DND-41 (cell line): ENCODE results near the gene APBB2.

ENCODE experiments used
- ATAC-seq: fragments of 200-7000 bp; cut with Tn5 transposase; 3 replicates; pipeline ENCODE4 v1.9.1; 2021; ENCODE audit warnings: low read depth; ENCODE audit not compliant: insufficient read depth
- DNase-seq: peaks from one replicate; pipeline ENCODE4 v3.0.0-alpha.2; 2020
- H2AFZ ChIP-seq: 2 replicates; pipeline ENCODE4 v1.6.0; 2012; ENCODE audit warnings: low read depth, low read length
- H3K27ac ChIP-seq: 2 replicates; pipeline ENCODE4 v1.5.1; 2012; ENCODE audit warnings: low read length, inconsistent platforms
- H3K27me3 ChIP-seq: fragments of 200-600 bp; sonication (generic); 2 replicates; pipeline ENCODE4 v1.6.0; 2012; ENCODE audit warnings: low read length, mild to moderate bottlenecking, inconsistent platforms; ENCODE audit not compliant: insufficient read depth, poor library complexity
- H3K36me3 ChIP-seq: 2 replicates; pipeline ENCODE4 v1.5.1; 2012; ENCODE audit warnings: low read length, inconsistent platforms; ENCODE audit not compliant: insufficient read depth
- H3K4me1 ChIP-seq: 2 replicates; pipeline ENCODE4 v1.5.1; 2012; ENCODE audit warnings: mild to moderate bottlenecking, low read length; ENCODE audit not compliant: insufficient read depth
- H3K4me2 ChIP-seq: 2 replicates; pipeline ENCODE4 v1.6.0; 2012; ENCODE audit warnings: mild to moderate bottlenecking, moderate library complexity, low read length, inconsistent platforms; ENCODE audit not compliant: insufficient read depth
- H3K4me3 ChIP-seq, 2 experiments: fragments of 200-600 bp in 1 of 2; shearing (Covaris generic) in 1 of 2; 2 replicates each; pipeline ENCODE4 v1.5.1; 2012 to 2016; ENCODE audit warnings: inconsistent platforms in 2 of 2, low read length in 2 of 2, mild to moderate bottlenecking in 2 of 2, low read depth in 1 of 2, moderate library complexity in 1 of 2
- H3K79me2 ChIP-seq: 2 replicates; pipeline ENCODE4 v1.6.0; 2012; ENCODE audit warnings: low read length, inconsistent platforms; ENCODE audit not compliant: insufficient read depth
- H3K9ac ChIP-seq: 2 replicates; pipeline ENCODE4 v1.6.0; 2012; ENCODE audit warnings: low read depth, mild to moderate bottlenecking, inconsistent platforms, low read length, moderate library complexity
- H3K9me3 ChIP-seq: 2 replicates; pipeline ENCODE4 v1.5.1; 2012; ENCODE audit warnings: low read length, moderate library complexity, mild to moderate bottlenecking, inconsistent platforms; ENCODE audit not compliant: insufficient read depth, severe bottlenecking
- H4K20me1 ChIP-seq: 2 replicates; pipeline ENCODE4 v1.6.0; 2012; ENCODE audit warnings: low read length; ENCODE audit not compliant: insufficient read depth
- EZH2 ChIP-seq: IDR thresholded peaks from 3 replicates; pipeline ENCODE4 v1.6.1; 2012; ENCODE audit warnings: borderline replicate concordance, low read depth, mild to moderate bottlenecking, moderate library complexity, low read length, inconsistent platforms; ENCODE audit not compliant: severe bottlenecking
- TF ChIP-seq, protein P1 (sequence below): IDR thresholded peaks from 2 replicates; pipeline ENCODE4 v1.5.1; 2012; ENCODE audit warnings: borderline replicate concordance, low read length, moderate library complexity, mild to moderate bottlenecking; ENCODE audit not compliant: poor library complexity, severe bottlenecking; ENCODE audit errors: extremely low read depth

The APBB2 gene

DNA sequence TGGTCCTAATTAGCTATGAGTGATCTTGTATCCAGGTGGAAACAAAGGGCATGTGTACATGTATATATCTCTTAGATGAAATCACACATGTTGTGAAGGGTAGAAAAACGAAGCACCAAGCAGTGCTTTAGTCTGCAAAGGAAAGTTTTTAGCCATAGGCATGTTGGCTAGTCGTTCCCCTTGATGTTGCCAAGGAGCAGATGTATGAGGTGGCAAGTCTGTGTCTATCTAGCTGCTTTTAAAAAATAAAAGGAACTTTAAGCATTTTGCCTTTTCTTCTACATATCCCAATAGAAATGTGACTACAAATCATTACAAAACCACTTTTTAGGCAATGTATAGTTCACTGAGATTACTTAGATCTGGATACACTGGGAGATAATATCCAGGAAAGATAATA is 401.5 kb downstream of the APBB2 start:
- Histone ChIP-seq H3K4me2 (no peak overlapping the region), H3K9ac (no peak overlapping the region), H3K4me1 (no peaks in the 10 kb centered on the region), H2AFZ (no peak overlapping the region), H3K9me3 (no peaks in the 10 kb centered on the region), H3K79me2 (no peaks in the 10 kb centered on the region), H3K27ac (no peak overlapping the region), H3K27me3 (peaks cover 8% of the 10 kb centered on the region), H4K20me1 (no peaks in the 10 kb centered on the region), H3K4me3 (no peak overlapping the region), H3K36me3 (no peaks in the 10 kb centered on the region)
- DNase-seq: no peak
- ATAC-seq: no peak
- TF ChIP-seq, protein P1, sequence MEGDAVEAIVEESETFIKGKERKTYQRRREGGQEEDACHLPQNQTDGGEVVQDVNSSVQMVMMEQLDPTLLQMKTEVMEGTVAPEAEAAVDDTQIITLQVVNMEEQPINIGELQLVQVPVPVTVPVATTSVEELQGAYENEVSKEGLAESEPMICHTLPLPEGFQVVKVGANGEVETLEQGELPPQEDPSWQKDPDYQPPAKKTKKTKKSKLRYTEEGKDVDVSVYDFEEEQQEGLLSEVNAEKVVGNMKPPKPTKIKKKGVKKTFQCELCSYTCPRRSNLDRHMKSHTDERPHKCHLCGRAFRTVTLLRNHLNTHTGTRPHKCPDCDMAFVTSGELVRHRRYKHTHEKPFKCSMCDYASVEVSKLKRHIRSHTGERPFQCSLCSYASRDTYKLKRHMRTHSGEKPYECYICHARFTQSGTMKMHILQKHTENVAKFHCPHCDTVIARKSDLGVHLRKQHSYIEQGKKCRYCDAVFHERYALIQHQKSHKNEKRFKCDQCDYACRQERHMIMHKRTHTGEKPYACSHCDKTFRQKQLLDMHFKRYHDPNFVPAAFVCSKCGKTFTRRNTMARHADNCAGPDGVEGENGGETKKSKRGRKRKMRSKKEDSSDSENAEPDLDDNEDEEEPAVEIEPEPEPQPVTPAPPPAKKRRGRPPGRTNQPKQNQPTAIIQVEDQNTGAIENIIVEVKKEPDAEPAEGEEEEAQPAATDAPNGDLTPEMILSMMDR: no peak
- no peak for TF ChIP-seq EZH2

DNA sequence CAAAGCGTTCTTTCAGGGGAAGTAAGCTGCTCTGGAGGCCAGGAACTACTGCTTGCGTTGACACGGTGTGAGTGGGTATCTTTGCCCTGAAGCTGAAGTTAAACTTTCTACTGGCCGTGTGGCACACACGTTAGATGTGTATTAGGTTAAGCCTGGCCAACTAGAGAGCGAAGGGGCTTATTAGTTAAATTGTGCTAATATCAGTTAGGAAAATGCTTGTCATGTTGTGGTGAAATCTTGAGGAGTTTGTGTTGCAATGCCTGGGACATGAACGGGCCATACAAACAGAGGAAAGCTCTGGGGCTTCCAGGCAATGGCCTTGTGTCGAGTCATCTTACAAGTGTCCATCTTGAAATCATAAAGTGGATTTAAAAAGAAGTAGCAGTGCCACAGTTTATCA is 402.0 kb downstream of the APBB2 start:
- no peaks in the 10 kb centered on the region for H3K9me3 ChIP-seq
- no peaks in the 10 kb centered on the region for H4K20me1 ChIP-seq
- H3K36me3 ChIP-seq: no peaks in the 10 kb centered on the region
- no peak overlapping the region for H3K4me2 ChIP-seq
- no peak overlapping the region for H3K9ac ChIP-seq
- no peaks in the 10 kb centered on the region for H3K4me1 ChIP-seq
- H3K4me3 ChIP-seq: no peak overlapping the region
- peaks cover 8% of the 10 kb centered on the region for H3K27me3 ChIP-seq
- DNase-seq (no peak), ATAC-seq (no peak)
- H2AFZ ChIP-seq: no peak overlapping the region
- no peak overlapping the region for H3K27ac ChIP-seq
- no peak for TF ChIP-seq EZH2
- TF ChIP-seq, protein P1: no peak
- H3K79me2 ChIP-seq: no peaks in the 10 kb centered on the region

DNA sequence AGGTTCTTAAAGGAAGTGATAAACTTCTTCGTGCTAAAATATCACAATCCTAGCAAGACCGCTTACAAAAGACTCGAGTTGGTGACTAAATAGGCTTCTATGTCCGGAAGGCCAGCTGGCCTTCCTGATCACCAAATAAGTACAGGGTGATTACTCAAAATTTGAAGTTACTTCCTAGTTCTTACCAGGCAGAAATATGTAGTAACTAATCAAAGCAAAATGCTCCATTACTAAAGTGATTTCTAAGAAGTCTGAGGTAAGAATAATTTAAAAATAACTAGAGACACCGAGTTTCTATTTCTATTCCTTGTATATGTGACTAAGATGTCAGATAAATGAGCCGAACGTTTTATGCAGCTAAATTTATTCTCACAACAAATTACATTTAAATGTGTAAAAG is 402.4 kb downstream of the APBB2 start:
- Histone ChIP-seq H3K4me3 (no peak overlapping the region), H3K4me1 (no peaks in the 10 kb centered on the region), H3K4me2 (no peak overlapping the region), H3K79me2 (no peaks in the 10 kb centered on the region), H3K9ac (no peak overlapping the region), H3K27me3 (peaks cover 8% of the 10 kb centered on the region), H2AFZ (no peak overlapping the region), H4K20me1 (no peaks in the 10 kb centered on the region), H3K9me3 (no peaks in the 10 kb centered on the region), H3K27ac (no peak overlapping the region), H3K36me3 (no peaks in the 10 kb centered on the region)
- ATAC-seq: no peak
- DNase-seq: no peak
- TF ChIP-seq, protein P1: no peak
- no peak for TF ChIP-seq EZH2

DNA sequence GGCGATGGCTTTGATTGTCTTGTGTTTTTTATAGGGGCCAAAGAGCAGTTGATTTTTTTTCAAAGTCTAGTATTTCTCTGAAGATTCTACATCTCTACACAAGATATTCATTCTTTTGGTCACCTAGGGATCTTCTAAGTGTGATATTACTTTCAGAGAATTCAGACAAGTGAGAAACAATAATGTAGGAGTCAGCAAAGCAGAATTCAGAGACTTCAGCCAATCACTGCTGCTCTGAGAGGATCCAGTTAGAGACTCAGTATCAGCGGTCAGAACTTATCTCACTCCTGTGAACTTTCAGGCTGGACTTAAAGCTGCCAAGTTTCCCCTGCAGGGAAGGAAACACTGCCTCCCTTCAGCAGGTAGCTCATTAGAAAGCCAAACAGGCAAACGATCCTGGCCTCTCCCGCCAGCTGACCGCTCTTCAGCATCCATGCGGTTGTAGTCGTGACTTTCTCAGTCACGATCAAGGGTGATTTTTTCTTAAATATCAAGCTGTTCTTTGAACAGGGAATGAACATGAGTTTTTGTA is 405.4 kb downstream of the APBB2 start:
- H3K4me1 ChIP-seq: no peaks in the 10 kb centered on the region
- H3K4me3 ChIP-seq: no peak overlapping the region
- no peak overlapping the region for H3K27ac ChIP-seq
- H3K4me2 ChIP-seq: no peak overlapping the region
- H3K9ac ChIP-seq: no peak overlapping the region
- H3K36me3 ChIP-seq: no peaks in the 10 kb centered on the region
- peaks cover 4% of the 10 kb centered on the region for H3K27me3 ChIP-seq
- H4K20me1 ChIP-seq: no peaks in the 10 kb centered on the region
- no peak for DNase-seq
- no peaks in the 10 kb centered on the region for H3K9me3 ChIP-seq
- no peak overlapping the region for H2AFZ ChIP-seq
- H3K79me2 ChIP-seq: no peaks in the 10 kb centered on the region
- TF ChIP-seq, protein P1: no peak
- no peak for TF ChIP-seq EZH2
- ATAC-seq: no peak
